Mesothelial cell of epicardium (in vitro differentiated cells): ENCODE data around the gene RAE1. TPM values are rescaled to one million over a fixed set of nuclear protein-coding genes. Genes with fewer than 3 reads are reported as not detected.
"Not testable (repeated sequence)": the region's sequence is repeated elsewhere in the genome, so short reads cannot be mapped to it uniquely, and the experiment has no call there.

ENCODE experiments used
- DNase-seq, 2 experiments: peaks; one replicate each; pipeline ENCODE4 v3.0.0; 2021; ENCODE audit warnings: low spot score in 2 of 2; ENCODE audit not compliant: unreplicated experiment in 2 of 2
- H3K27ac Mint-ChIP-seq: 2 replicates; pipeline ENCODE4 v1.8.0; 2021; ENCODE audit warnings: mixed read lengths
- H3K27me3 Mint-ChIP-seq: 2 replicates; pipeline ENCODE4 v1.8.0; 2021; ENCODE audit warnings: low read depth, mixed read lengths
- H3K36me3 Mint-ChIP-seq: 2 replicates; pipeline ENCODE4 v1.8.0; 2021; ENCODE audit warnings: mixed read lengths
- H3K4me1 Mint-ChIP-seq: 2 replicates; pipeline ENCODE4 v1.8.0; 2021; ENCODE audit warnings: mixed read lengths
- H3K4me3 Mint-ChIP-seq: 2 replicates; pipeline ENCODE4 v1.8.0; 2021; ENCODE audit warnings: mild to moderate bottlenecking, moderate library complexity, mixed read lengths
- H3K9me3 Mint-ChIP-seq: 2 replicates; pipeline ENCODE4 v1.8.0; 2021; ENCODE audit warnings: mixed read lengths
- total RNA-seq: library from RNA; stranded (reverse); gene quantifications from 3 replicates; pipeline ENCODE4 v1.2.1, GENCODE V29; 2021
- TF ChIP-seq, protein P1 (sequence below): fragments of 200-600 bp; sonication (generic); IDR thresholded peaks from one replicate; pipeline ENCODE4 v1.5.0; 2021; ENCODE audit warnings: antibody characterized with exemption; ENCODE audit not compliant: unreplicated experiment

Gene RAE1
- total RNA-seq, 1 donor from 2014 or later = 44.4 TPM

DNA sequence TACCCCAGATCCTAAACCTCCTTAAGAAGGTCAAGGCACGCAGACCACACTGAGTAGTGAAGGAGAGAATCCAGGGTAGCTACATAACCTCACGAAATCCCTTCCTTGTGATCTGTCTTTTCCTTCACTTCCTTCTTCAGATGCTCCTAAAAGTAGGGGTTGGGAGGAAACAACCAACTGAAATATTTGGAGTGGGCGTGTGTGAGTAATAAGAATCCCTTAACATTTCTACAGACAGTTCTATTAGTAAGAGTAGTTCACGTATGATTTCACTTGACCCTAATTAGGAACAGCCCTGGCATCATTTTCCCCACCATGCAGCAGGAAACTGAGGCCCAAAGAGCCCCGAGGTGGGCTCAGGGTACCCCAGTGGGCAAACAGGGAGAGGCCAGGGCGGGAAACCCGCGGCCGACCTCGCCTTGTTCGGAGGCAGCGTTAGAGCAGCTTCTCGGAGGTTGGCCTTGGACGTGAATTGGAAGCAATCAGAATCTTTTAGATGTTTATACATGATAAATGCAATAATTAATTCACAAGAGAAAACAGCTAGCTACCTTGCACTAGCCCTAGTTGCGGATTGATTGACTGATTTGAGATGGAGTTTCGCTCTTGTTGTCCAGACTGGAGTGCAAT, 859 bp upstream of the RAE1 start:
- TF ChIP-seq, protein P1, sequence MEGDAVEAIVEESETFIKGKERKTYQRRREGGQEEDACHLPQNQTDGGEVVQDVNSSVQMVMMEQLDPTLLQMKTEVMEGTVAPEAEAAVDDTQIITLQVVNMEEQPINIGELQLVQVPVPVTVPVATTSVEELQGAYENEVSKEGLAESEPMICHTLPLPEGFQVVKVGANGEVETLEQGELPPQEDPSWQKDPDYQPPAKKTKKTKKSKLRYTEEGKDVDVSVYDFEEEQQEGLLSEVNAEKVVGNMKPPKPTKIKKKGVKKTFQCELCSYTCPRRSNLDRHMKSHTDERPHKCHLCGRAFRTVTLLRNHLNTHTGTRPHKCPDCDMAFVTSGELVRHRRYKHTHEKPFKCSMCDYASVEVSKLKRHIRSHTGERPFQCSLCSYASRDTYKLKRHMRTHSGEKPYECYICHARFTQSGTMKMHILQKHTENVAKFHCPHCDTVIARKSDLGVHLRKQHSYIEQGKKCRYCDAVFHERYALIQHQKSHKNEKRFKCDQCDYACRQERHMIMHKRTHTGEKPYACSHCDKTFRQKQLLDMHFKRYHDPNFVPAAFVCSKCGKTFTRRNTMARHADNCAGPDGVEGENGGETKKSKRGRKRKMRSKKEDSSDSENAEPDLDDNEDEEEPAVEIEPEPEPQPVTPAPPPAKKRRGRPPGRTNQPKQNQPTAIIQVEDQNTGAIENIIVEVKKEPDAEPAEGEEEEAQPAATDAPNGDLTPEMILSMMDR = no peak
- no peak overlapping the region for H3K27ac Mint-ChIP-seq
- H3K9me3 Mint-ChIP-seq = no peaks in the 10 kb centered on the region
- no peaks in the 10 kb centered on the region for H3K27me3 Mint-ChIP-seq
- peaks cover 13% of the 10 kb centered on the region for H3K4me1 Mint-ChIP-seq
- DNase-seq = no peak
- peaks cover 10% of the 10 kb centered on the region for H3K36me3 Mint-ChIP-seq
- H3K4me3 Mint-ChIP-seq = peak overlapping the region; percentile 50

DNA sequence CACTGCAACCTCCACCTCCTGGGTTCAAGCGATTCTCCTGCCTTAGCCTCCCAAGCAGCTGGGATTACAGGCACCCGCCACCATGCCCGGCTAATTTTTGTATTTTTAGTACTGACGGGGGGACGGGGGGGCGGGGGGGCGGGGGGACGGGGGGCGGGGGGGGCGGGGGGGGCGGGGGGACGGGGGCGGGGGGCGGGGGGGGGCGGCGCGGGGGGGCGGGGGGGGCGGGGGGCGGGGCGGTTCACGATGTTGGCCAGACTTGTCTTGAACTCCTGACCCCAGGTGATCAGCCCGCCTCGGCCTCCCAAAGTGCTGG, 371 bp upstream of the RAE1 start:
- H3K9me3 Mint-ChIP-seq, DNase-seq, H3K27me3 Mint-ChIP-seq: not testable (repeated sequence)
- Mint-ChIP-seq H3K27ac (peak overlapping the region; percentile 85), H3K4me3 (peak overlapping the region; percentile 86), H3K4me1 (peaks cover 13% of the 10 kb centered on the region), H3K36me3 (peaks cover 12% of the 10 kb centered on the region)

DNA sequence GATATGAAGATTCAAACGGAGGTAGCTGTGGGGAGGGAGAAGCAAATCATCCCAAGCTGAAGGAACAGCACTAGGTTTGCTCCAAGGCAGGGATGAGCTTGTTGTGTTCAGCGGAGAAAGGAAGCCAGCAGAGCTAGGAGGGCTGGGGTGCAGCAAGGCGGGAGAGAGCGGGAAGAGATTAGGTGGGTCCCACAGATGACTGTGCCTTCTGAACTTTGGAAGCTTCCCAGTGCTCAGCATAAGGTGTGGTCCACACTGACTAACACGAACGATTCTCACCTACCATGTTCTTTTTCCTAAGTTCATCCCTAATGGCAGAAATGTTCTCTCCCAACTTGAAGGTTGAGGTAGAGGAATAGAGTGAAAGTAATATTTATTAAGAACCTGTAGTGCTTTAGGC, 1.2 kb downstream of the RAE1 start:
- TF ChIP-seq, protein P1 = no peak
- H3K36me3 Mint-ChIP-seq = peaks cover 19% of the 10 kb centered on the region

DNA sequence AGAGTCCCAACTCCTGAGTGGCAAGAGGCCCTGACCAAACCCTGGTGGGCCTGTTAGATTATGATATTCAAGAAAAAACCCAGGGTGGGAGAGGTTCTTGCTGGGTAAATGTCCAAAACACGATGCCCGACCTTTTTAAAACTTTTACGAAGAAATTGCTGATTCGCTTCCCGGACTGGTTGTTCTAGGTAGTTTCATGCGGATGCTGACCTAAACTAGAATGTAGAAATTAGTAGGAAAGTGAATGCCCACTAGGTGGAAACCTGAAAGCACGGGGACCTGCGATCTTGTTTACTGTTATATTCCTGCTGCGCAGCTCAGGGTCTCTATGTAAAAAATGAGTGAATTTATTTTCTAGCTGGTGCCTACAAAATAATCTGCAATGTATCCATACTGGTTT, 2.3 kb downstream of the RAE1 start:
- H3K9me3 Mint-ChIP-seq = no peaks in the 10 kb centered on the region
- peaks cover 13% of the 10 kb centered on the region for H3K4me1 Mint-ChIP-seq
- H3K36me3 Mint-ChIP-seq = peaks cover 19% of the 10 kb centered on the region
- no peak overlapping the region for H3K27ac Mint-ChIP-seq
- H3K4me3 Mint-ChIP-seq = peak overlapping the region; percentile 29
- DNase-seq = no peak
- no peaks in the 10 kb centered on the region for H3K27me3 Mint-ChIP-seq
- TF ChIP-seq, protein P1 = no peak

More for the DNA sequence above, 1.2 kb downstream of the RAE1 start:
- no peaks in the 10 kb centered on the region for H3K9me3 Mint-ChIP-seq
- H3K4me1 Mint-ChIP-seq = peaks cover 13% of the 10 kb centered on the region
- no peaks in the 10 kb centered on the region for H3K27me3 Mint-ChIP-seq
- H3K4me3 Mint-ChIP-seq = peak overlapping the region; percentile 86
- DNase-seq = no peak
- peak overlapping the region; percentile 77 for H3K27ac Mint-ChIP-seq

DNA sequence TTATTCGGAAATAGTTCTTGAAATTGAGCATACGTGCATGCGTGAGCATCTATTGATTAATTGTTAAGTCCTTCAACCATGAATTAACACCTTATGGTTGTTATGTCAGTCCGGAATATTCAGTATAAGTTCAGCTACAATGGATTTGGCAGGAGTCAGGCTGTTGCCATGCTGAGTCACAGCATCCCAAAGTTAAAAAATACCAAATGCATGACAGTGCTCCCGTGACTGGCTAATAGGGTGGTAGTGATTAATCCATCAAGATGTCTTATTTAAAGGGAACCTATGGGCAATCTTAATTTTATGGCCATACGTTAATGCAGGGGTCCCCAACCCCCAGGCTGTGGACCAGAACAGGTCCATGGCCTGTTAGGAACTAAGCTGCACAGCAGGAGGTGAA, 10.5 kb downstream of the RAE1 start:
- H3K4me1 Mint-ChIP-seq = no peaks in the 10 kb centered on the region
- H3K36me3 Mint-ChIP-seq = peaks cover 18% of the 10 kb centered on the region
- H3K27me3 Mint-ChIP-seq = no peaks in the 10 kb centered on the region
- no peak overlapping the region for H3K4me3 Mint-ChIP-seq
- DNase-seq = no peak
- no peaks in the 10 kb centered on the region for H3K9me3 Mint-ChIP-seq
- TF ChIP-seq, protein P1 = no peak
- H3K27ac Mint-ChIP-seq = no peak overlapping the region

DNA sequence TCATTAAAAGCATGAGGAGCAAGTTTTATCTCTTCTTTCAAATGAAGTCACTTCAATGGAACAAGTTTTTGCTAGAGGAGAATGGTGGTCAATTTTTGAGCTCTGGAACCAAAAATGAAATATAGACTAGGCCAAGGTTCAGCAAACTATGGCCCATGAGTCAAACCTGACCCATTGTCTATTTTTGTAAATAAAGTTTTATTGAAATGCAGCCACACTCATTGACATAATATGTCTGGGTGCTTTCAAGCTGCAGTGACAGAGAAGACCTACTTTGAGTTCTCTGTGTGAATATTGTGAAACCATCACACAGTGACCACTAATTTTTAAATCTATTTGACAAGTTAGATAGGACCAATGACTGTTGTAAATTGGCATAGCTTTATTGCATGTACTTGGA, 13.4 kb downstream of the RAE1 start:
- Mint-ChIP-seq H3K4me1 (no peaks in the 10 kb centered on the region), H3K36me3 (peaks cover 32% of the 10 kb centered on the region), H3K4me3 (no peak overlapping the region), H3K9me3 (no peaks in the 10 kb centered on the region), H3K27me3 (no peaks in the 10 kb centered on the region), H3K27ac (no peak overlapping the region)
- TF ChIP-seq, protein P1 = no peak
- DNase-seq = no peak
